ENCODE data around the gene ZNF850. TPM values are rescaled to one million over a fixed set of nuclear protein-coding genes. Genes with fewer than 3 reads are reported as not detected.

ZNF850 gene
- total RNA-seq (2022) (0.84 and 1.2 TPM in 2 replicates), Bru-seq, nascent RNA (percentile 28 among the genes with signal in this experiment), BruChase-seq, experiment 1, labeled RNA remaining after a 6-hour chase (percentile 25 among the genes with signal in this experiment), BruChase-seq, experiment 2, labeled RNA remaining after a 2-hour chase (percentile 33 among the genes with signal in this experiment)
- long read RNA-seq = 0 reads

DNA sequence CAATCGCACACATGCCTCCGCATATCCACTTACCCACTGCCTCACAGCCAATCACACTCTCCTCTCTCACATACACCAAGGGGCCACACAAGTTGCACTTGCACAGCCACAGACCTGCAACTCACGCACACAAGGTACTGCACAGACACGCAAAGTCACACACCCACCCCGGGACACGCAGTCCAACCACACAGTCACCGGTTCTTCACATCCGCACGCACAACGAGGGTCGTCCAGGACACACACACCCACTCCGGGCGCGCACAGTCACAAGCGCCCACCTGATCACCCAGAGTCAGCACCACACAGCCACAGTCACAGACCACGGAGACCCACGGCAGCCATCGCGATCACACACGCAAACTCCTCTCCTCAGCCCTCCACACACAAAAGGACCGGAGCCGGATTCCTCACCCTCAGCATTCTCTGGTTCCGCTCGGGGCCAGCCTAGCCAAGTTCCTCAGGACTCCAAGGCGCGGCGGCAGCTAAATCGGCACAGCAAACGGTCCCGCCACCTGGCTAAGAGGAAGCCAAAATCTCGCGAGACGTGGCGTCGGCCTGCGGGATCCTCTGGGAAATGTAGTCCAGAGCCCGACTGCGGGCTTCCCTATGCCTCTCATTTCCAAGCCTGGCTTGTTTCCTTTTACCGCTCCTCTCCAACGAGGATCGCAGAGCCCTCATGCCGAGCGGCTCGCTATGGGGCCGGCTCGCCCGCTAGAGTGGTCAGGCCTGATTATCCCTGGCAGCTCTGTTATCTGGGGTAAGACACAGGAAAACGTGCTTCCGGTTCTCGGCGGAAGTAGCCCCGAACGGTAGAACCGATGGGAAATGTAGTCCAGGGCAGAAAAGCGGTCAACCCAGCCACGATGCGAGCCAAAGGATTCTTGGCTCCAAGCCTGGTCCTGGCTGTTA is at the start of gene ZNF850:
Gene ZNF850, minus strand, starts transcription at position 497 of the 912 bp plus-strand sequence. CDS start 10,201 bp downstream, outside the sequence.
- H3K27me3 Mint-ChIP-seq (ENCODE audit: insufficient read depth, unreplicated experiment) = no peaks in the 10 kb centered on the region
- ChIA-PET POLR2A (interaction anchor here (0.6 to 1.3 kb wide), 5 partner anchors 68 to 558 kb away, joined by 3 to 7 read pairs (median 4); partner anchors contain the start of genes ZNF146, ZNF345, ZNF461 and ZNF565), CTCF (no interaction called here)
- peak within 1 kb of the TSS; percentile 43 for H3K27ac Mint-ChIP-seq (ENCODE audit: low read depth, unreplicated experiment)
- TF ChIP-seq CTCF (IDR thresholded peaks at IDR 0.05; ENCODE audit: unreplicated experiment) = no peak
- peaks cover 8% of the 10 kb centered on the region for H3K9me3 Mint-ChIP-seq (ENCODE audit: unreplicated experiment)
- peak; percentile 82 for DNase-seq (ENCODE audit: unreplicated experiment)
- H3K36me3 Mint-ChIP-seq (ENCODE audit: insufficient read depth, unreplicated experiment) = no peaks in the 10 kb centered on the region
- BruUV-seq (replicated peaks) = TSS peak; percentile 40
- H3K4me1 Mint-ChIP-seq (ENCODE audit: insufficient read depth, unreplicated experiment) = peaks cover 9% of the 10 kb centered on the region
- intact Hi-C loops (cut with micrococcal nuclease) = no loop called here
- peak within 1 kb of the TSS; percentile 83 for H3K4me3 Mint-ChIP-seq (ENCODE audit: unreplicated experiment)

DNA sequence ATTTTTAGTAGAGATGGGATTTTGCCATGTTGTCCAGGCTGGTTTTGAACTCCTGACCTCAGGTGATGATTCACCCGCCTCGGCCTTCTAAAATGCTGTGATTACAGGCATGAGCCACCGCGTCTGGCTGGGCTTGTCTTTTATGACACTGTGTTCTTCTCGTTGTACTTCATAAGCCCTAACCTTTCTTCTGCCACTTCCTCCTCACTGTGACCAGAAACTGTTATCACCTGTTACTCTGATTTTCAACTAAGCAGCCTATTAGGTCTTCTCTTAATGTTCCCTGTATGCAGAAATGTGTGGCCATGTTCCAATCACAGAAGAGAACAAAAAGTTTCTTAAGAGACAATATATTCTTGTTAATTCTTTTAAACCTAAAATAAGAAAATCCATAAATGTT is 49.2 kb upstream of the ZNF850 start:
- intact Hi-C loops (cut with micrococcal nuclease) = no loop called here
- BruUV-seq (replicated peaks) = no TSS peak
- peaks cover 68% of the 10 kb centered on the region for H3K36me3 Mint-ChIP-seq (ENCODE audit: insufficient read depth, unreplicated experiment)
- TF ChIP-seq CTCF (IDR thresholded peaks at IDR 0.05; ENCODE audit: unreplicated experiment) = no peak
- no peak overlapping the region for H3K4me3 Mint-ChIP-seq (ENCODE audit: unreplicated experiment)
- no peak overlapping the region for H3K27ac Mint-ChIP-seq (ENCODE audit: low read depth, unreplicated experiment)
- CTCF ChIA-PET = no interaction called here
- H3K27me3 Mint-ChIP-seq (ENCODE audit: insufficient read depth, unreplicated experiment) = no peaks in the 10 kb centered on the region
- H3K4me1 Mint-ChIP-seq (ENCODE audit: insufficient read depth, unreplicated experiment) = no peaks in the 10 kb centered on the region
- no peak for DNase-seq (ENCODE audit: unreplicated experiment)
- H3K9me3 Mint-ChIP-seq (ENCODE audit: unreplicated experiment) = peaks cover 32% of the 10 kb centered on the region
- POLR2A ChIA-PET = no interaction called here

GRCh38 chr19:36819130-36819630 is 46.6 kb upstream of the ZNF850 start:
- Mint-ChIP-seq H3K27ac (ENCODE audit: low read depth, unreplicated experiment) (no peak overlapping the region), H3K4me3 (ENCODE audit: unreplicated experiment) (no peak overlapping the region), H3K4me1 (ENCODE audit: insufficient read depth, unreplicated experiment) (no peaks in the 10 kb centered on the region), H3K9me3 (ENCODE audit: unreplicated experiment) (peaks cover 23% of the 10 kb centered on the region), H3K36me3 (ENCODE audit: insufficient read depth, unreplicated experiment) (peaks cover 44% of the 10 kb centered on the region), H3K27me3 (ENCODE audit: insufficient read depth, unreplicated experiment) (no peaks in the 10 kb centered on the region)
- intact Hi-C loops (cut with micrococcal nuclease) = no loop called here
- no peak for TF ChIP-seq CTCF (IDR thresholded peaks at IDR 0.05; ENCODE audit: unreplicated experiment)
- POLR2A ChIA-PET = no interaction called here
- CTCF ChIA-PET = no interaction called here
- no TSS peak for BruUV-seq (replicated peaks)
- DNase-seq (ENCODE audit: unreplicated experiment) = no peak

DNA sequence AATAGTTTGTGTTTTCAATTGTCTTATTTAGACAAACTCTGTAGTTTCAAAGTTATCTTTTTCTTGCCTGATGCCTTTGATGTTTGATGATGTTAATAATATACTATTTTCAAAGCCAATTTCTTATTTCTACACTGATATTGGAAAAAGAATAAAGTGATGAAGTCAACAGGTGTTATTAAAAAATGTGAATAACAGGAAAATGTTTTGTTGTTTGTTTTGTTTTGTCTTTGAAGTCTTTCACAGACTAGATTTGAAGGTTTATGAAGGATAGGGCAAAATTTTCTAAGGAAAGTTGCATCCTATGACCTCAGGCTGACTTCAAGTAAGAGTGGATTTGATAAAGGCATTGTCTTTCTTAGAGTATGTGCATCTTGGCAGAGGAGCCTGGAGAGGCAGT is 34.4 kb upstream of the ZNF850 start:
- ChIA-PET POLR2A (no interaction called here), CTCF (no interaction called here)
- Mint-ChIP-seq H3K9me3 (ENCODE audit: unreplicated experiment) (peaks cover 31% of the 10 kb centered on the region), H3K27me3 (ENCODE audit: insufficient read depth, unreplicated experiment) (no peaks in the 10 kb centered on the region), H3K27ac (ENCODE audit: low read depth, unreplicated experiment) (no peak overlapping the region), H3K36me3 (ENCODE audit: insufficient read depth, unreplicated experiment) (no peaks in the 10 kb centered on the region), H3K4me3 (ENCODE audit: unreplicated experiment) (no peak overlapping the region), H3K4me1 (ENCODE audit: insufficient read depth, unreplicated experiment) (no peaks in the 10 kb centered on the region)
- BruUV-seq (replicated peaks) = no TSS peak
- intact Hi-C loops (cut with micrococcal nuclease) = no loop called here
- DNase-seq (ENCODE audit: unreplicated experiment) = no peak
- TF ChIP-seq CTCF (IDR thresholded peaks at IDR 0.05; ENCODE audit: unreplicated experiment) = no peak
